Activated CD8-positive, alpha-beta T cell treated with anti-CD3 and anti-CD28 coated beads, Interleukin-2, amount 10 ng/mL, durations not matched to agents 7 days and 5 days (primary cell): ENCODE data around the gene NECAB2. TPM values are rescaled to one million over a fixed set of nuclear protein-coding genes. Genes with fewer than 3 reads are reported as not detected.
A peak's percentile ranks its signal among the peaks of the same experiment; 100 is the strongest.
"Not testable (repeated sequence)": the region's sequence is repeated elsewhere in the genome, so short reads cannot be mapped to it uniquely, and the experiment has no call there.

Experiments used
- ATAC-seq: fragments of 150-1000 bp; cut with Tn5 transposase; one replicate; pipeline ENCODE4 v1.10.0; 2021; ENCODE audit warnings: moderate library complexity
- CTCF ChIA-PET: fragments of 350-600 bp; sonication (Branson Sonifier 250); formaldehyde crosslinking; loops from one replicate; lab custom pipeline; 2021; ENCODE audit warnings: antibody characterized with exemption; lab: Charles Lee
- POLR2A ChIA-PET: fragments of 350-600 bp; sonication (Branson Sonifier 250); formaldehyde crosslinking; loops from one replicate; lab custom pipeline; 2021; ENCODE audit warnings: antibody characterized with exemption; lab: Charles Lee
- DNase-seq: peaks from one replicate; pipeline ENCODE4 v3.0.0-alpha.2; 2020
- H3K27ac Mint-ChIP-seq: one replicate; pipeline ENCODE4 v1.8.0; 2021; ENCODE audit warnings: mild to moderate bottlenecking, mixed read lengths
- H3K27me3 Mint-ChIP-seq: one replicate; pipeline ENCODE4 v1.8.0; 2021; ENCODE audit warnings: low read depth, mixed read lengths
- H3K36me3 Mint-ChIP-seq: one replicate; pipeline ENCODE4 v1.8.0; 2021; ENCODE audit warnings: low read depth, mixed read lengths
- H3K4me1 Mint-ChIP-seq: one replicate; pipeline ENCODE4 v1.8.0; 2021; ENCODE audit warnings: low read depth, mixed read lengths
- H3K4me3 Mint-ChIP-seq: one replicate; pipeline ENCODE4 v1.8.0; 2021; ENCODE audit warnings: mild to moderate bottlenecking, mixed read lengths
- H3K9me3 Mint-ChIP-seq: one replicate; pipeline ENCODE4 v1.8.0; 2022; ENCODE audit warnings: mixed read lengths; ENCODE audit not compliant: insufficient read depth
- total RNA-seq, 2 experiments: library from RNA; stranded (reverse); gene quantifications; one replicate each; pipeline ENCODE4 v1.2.3, GENCODE V29; 2021

Gene NECAB2
- total RNA-seq, 2 experiments from 2014 or later = not detected

DNA sequence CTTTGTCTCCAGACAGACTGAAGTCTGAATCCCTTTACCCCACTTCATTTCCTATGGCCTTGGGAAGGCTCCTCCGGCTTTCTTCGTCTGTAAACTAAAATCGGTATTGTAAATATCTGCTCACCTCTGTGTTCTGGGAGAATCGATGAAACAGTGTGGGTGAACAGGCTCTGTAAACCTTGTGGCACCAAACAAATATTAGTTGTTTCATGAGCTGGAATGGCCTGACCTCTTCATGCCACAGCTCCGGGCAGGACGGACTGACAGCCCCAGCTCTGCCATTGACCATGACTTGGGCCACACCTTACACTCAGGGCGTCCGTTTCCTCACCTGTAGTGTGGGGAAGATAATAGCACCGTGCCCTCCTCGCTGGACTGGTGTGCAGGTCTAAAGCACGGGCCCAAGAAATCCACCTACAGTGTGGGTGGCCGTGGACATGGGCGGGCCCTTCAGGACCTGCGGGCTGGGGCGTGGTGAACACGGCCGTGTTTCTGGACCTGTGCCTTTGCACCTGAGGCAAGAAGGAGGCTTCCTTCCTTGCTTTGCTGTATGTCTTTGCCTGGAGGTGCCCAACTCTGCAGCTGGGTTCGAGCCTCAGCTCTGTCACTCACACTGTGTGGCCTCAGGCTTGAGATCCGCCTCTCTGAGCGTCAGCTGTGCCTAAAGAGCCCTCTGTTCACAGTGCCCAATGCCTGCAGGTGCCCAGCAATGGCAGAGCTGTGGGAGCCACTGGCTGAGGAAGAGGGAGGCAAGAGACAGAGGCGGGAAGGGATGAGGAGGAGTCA is 21.1 kb upstream of the NECAB2 start:
- POLR2A ChIA-PET = no interaction called here
- no peaks in the 10 kb centered on the region for H3K4me1 Mint-ChIP-seq
- no peak overlapping the region for H3K4me3 Mint-ChIP-seq
- H3K27ac Mint-ChIP-seq = no peak overlapping the region
- no peaks in the 10 kb centered on the region for H3K9me3 Mint-ChIP-seq
- ATAC-seq (no peak), DNase-seq (no peak)
- no peaks in the 10 kb centered on the region for H3K27me3 Mint-ChIP-seq
- CTCF ChIA-PET = interaction anchor here (0.8 kb wide), 1 partner anchor 20 kb away, joined by 3 read pairs; no protein-coding TSS in a partner anchor
- H3K36me3 Mint-ChIP-seq = no peaks in the 10 kb centered on the region

DNA sequence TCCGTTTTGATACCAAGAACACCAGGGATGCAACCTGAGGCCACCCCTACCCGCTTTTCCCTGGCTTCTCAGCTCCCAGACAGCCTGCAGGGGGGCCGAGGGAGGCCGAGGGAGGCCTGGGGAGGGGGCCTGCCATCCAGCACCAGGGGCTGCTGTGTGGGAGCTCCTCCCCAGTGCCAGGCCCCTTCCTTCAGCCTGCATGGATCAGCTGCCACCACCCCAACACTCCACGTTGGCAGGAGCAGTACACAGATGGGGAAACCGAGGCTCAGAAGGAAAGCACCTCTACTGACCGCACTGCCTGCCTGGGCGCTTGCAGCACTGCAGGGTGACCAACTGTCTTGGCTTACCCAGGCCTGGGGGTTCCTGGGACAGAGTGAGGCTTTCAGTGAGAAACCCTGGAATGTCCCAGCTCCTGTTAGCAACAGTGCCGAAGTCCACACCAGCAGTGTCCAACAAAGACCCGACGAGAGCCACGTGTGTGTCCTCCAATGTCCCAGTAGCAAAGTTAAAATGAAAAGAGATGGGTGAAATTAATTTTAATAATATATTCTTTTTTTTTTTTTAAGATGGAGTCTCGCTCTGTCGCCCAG is 20.3 kb upstream of the NECAB2 start:
- no peak for DNase-seq
- ChIA-PET CTCF (interaction anchor here (0.8 kb wide), 1 partner anchor 21 kb away, joined by 3 read pairs; no protein-coding TSS in a partner anchor), POLR2A (no interaction called here)
- Mint-ChIP-seq H3K9me3 (no peaks in the 10 kb centered on the region), H3K36me3 (no peaks in the 10 kb centered on the region), H3K27me3 (no peaks in the 10 kb centered on the region), H3K4me1 (no peaks in the 10 kb centered on the region), H3K4me3 (no peak overlapping the region), H3K27ac (no peak overlapping the region)
- ATAC-seq = no peak

DNA sequence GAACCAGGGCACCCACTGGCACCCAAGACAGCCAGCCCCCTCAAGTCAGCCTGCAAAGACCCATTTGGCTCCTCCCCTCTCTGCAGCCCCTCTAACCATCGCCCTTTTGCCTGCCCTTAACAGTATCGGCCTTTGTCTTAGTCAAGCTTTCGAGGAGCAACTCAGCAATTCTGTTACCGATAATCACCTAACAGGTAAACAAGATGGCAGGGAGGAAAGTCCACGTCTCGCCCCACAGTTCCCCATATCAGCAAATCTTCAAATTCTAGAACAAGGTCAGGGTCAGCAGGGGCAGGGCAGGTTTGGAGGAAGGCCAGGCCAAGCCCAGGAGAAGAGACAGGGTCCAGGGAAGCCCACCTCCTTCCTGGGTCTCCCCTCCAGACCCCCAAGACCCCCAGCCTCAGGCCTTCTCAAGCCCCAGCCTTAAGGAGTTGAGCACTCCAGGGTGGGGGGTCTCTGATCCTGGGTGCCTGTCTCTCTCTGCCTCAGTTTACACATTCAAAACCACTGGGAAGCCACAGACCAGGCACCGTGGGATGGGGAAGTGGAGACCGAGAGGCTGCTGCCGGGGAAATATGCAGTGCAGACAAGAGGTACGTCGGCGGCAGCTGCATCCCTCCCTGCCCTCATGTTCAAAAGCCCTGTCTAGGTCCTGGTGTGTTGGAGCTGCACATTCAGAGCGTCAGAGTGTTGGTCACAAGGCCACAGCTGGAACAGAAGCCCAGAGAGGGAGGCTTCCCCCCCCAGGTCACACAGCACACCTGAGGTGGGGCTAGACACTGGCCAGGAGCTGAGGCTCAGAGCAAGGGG is 18.9 kb upstream of the NECAB2 start:
- no peaks in the 10 kb centered on the region for H3K36me3 Mint-ChIP-seq

DNA sequence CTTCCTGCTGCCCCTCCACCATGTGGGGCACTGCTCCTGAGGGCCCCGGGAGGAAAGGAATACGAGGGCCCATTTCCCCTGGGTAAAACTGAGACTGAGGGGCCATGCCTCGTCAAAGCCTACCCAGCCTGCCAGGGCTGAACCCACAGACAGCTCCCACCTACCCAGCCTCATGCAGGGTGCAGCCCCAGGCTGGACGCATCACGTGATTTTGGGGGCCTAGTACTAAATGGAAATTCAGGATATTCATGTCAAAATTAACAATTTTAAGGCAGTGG is 18.4 kb upstream of the NECAB2 start:
- CTCF ChIA-PET = no interaction called here
- POLR2A ChIA-PET = no interaction called here
- H3K4me1 Mint-ChIP-seq = peaks cover 9% of the 10 kb centered on the region

More for the DNA sequence above, 18.9 kb upstream of the NECAB2 start:
- H3K4me3 Mint-ChIP-seq = no peak overlapping the region
- peaks cover 3% of the 10 kb centered on the region for H3K27me3 Mint-ChIP-seq
- DNase-seq (no peak), ATAC-seq (no peak)
- H3K4me1 Mint-ChIP-seq = peaks cover 5% of the 10 kb centered on the region
- POLR2A ChIA-PET = no interaction called here
- CTCF ChIA-PET = no interaction called here
- H3K27ac Mint-ChIP-seq = no peak overlapping the region
- H3K9me3 Mint-ChIP-seq = no peaks in the 10 kb centered on the region

DNA sequence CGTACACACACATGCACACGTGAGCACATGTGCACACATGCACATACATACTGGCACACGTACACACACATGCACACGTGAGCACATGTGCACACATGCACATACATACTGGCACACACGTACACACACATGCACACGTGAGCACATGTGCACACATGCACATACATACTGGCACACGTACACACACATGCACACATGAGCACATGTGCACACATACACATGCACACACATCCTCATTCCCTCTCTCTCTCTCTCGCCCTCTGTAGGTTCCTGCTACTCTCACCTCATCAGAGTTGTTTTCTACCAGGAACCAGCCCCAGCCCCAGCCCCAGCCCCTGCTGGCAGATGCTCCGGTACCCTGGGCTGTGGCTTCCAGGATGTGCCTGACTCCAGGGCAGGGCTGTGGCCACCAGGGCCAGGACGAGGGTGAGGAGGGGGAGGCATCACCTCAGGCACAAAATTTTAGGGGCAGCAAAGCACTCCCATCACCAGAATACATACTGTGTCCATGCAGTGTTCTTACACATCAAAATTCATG is 17.1 kb upstream of the NECAB2 start:
- ATAC-seq, DNase-seq, H3K27me3 Mint-ChIP-seq, H3K4me3 Mint-ChIP-seq, H3K4me1 Mint-ChIP-seq, POLR2A ChIA-PET, H3K9me3 Mint-ChIP-seq, H3K27ac Mint-ChIP-seq, CTCF ChIA-PET, H3K36me3 Mint-ChIP-seq: not testable (repeated sequence)

More for the DNA sequence above, 18.4 kb upstream of the NECAB2 start:
- H3K27me3 Mint-ChIP-seq = peaks cover 5% of the 10 kb centered on the region
- ATAC-seq (no peak), DNase-seq (no peak)
- H3K27ac Mint-ChIP-seq = no peak overlapping the region
- no peak overlapping the region for H3K4me3 Mint-ChIP-seq
- H3K36me3 Mint-ChIP-seq = no peaks in the 10 kb centered on the region
- no peaks in the 10 kb centered on the region for H3K9me3 Mint-ChIP-seq

DNA sequence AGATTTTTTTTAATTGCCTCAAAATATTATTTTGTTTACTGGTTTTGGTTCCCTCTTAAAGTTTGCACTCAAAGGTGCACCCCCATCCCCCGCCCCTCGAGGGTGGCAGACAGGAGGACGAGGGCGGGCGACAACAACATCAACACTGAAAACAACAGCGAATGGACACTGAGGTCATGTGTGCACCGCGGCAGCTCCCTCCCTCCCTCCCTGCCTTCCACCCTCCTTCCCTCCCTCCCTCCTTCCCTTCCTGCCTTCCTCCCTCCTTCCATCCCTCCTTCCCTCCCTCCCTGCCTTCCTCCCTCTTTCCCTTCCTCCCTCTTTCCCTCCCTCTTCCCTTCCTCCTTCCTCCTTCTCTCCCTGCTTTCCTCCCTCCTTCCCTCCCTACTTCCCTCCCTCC is 16.5 kb upstream of the NECAB2 start:
- Mint-ChIP-seq H3K4me1 (peaks cover 9% of the 10 kb centered on the region), H3K27me3 (peaks cover 5% of the 10 kb centered on the region), H3K9me3 (no peaks in the 10 kb centered on the region), H3K4me3 (no peak overlapping the region), H3K27ac (no peak overlapping the region), H3K36me3 (no peaks in the 10 kb centered on the region)
- DNase-seq (no peak), ATAC-seq (no peak)
- POLR2A ChIA-PET = no interaction called here
- CTCF ChIA-PET = no interaction called here

DNA sequence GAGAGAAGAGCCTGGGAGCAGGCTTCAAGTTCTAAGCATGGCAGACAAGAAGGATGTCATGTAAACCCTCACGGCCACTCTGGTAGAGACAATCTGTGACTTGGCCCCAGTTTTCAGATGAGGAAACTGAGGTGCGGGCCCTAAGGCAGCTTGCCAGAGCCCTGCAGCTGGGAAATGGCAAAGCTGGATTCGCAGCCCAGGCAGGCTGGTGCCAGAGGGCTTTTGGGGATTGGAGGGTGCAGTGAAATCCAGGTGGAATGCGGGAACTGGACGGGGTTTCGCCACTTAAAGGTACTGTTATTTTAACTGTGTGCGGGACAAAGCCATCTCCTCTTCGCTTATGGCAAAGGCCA is 15.5 kb upstream of the NECAB2 start:
- Mint-ChIP-seq H3K27me3 (peaks cover 5% of the 10 kb centered on the region), H3K4me1 (peaks cover 11% of the 10 kb centered on the region), H3K9me3 (no peaks in the 10 kb centered on the region), H3K27ac (no peak overlapping the region), H3K36me3 (no peaks in the 10 kb centered on the region), H3K4me3 (no peak overlapping the region)
- POLR2A ChIA-PET = no interaction called here
- ATAC-seq = no peak
- DNase-seq = no peak
- CTCF ChIA-PET = interaction anchor here (2.2 kb wide), 1 partner anchor 114 kb away, joined by 13 read pairs; no protein-coding TSS in a partner anchor

DNA sequence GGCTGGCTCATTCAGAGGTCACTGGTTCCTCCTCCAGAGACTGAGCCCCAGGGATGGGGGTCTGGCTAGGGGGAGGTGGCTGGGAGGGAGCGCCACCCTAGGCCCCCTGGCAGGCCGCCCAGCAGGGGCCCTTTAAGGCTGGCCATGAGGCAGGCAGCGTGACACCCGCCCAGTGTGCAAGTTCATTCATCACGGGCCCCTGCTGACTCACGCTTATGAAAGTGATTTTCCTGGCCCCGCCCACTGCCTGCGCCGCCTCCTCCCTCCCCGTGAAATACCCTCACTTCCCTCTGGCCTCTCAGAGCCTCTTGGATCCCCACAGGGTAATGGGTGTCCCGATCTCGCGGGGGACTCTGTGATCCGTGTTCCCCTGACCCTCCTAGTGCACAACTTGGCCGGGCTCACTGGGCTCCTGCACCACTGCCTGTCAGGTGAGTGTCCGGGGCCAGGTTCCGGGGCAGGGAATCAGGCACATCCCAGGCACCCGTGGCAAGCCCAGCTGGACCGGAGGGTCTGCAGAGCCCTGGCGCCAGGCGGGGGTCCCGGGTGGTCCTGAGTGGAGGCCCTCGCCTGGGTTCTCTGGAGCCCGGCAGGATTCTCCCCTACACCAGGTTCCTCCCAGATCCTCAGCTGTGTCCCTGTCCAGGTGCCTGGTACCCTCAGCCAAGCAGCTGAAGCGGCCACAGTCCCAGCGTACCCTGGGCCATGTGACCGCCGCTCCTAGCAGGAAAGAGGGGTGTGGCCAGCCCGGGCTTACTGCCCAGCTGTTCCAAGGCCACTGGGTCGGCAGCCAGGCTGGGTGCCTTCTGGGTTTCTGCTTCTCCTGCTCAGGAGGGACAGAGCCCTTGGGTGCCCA is 14.9 kb upstream of the NECAB2 start, which contains the start of gene OSGIN1:
Gene OSGIN1, plus strand, starts transcription at position 301 of the 856 bp plus-strand sequence. CDS start 4,432 bp downstream, outside the sequence.
- H3K4me3 Mint-ChIP-seq = peak within 1 kb of the TSS; percentile 48

DNA sequence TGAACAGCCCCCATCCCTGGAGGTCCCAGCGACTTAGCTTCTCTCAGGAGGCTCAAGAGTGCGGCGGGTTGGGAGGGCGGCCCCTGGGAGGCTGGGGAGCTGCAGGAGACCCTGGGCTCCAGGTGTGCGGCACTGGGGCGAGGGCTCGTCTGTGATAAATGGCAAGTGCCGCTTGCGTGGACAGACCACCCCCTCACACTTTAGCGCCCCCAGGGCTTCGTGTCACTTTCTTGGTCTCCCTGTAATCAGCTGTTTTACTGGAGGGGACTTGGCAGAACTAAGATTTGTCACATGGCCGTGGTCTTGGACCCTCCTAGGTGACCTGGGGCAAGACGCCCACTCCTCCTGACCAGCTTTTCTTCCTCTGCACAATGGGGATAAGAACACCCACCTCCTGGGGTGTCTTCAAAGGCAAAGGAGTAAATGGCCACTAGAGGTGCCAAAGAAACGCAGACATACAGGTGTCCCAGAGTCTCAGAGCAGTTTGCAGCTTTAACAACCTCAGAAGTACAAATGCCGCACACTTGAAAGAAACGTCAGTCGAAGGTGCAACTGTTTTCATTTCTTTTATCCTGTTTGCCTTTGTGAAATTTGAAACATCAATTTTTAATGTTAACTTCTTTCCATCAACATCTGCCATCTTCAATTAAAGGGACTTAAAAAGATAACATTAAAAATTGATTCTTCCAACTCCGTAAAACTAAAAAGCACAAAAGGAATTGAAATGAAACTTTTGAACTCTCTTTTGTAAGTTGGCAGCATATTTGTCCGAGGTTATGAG is 14.1 kb upstream of the NECAB2 start:
- Mint-ChIP-seq H3K9me3 (no peaks in the 10 kb centered on the region), H3K27ac (no peak overlapping the region), H3K27me3 (peaks cover 5% of the 10 kb centered on the region), H3K4me3 (peak overlapping the region; percentile 31), H3K36me3 (no peaks in the 10 kb centered on the region), H3K4me1 (peaks cover 11% of the 10 kb centered on the region)
- peak; percentile 62 for ATAC-seq
- DNase-seq = peak; percentile 52
- ChIA-PET CTCF (interaction anchor here (0.7 to 2.2 kb wide), 17 partner anchors 8 to 233 kb away, joined by 3 to 13 read pairs (median 4); partner anchors contain the start of genes MBTPS1 and TAF1C), POLR2A (interaction anchor here (1.4 kb wide), 1 partner anchor 163 kb away, joined by 3 read pairs; the partner anchor contains the start of gene MBTPS1)

More for the DNA sequence above, 14.9 kb upstream of the NECAB2 start, which contains the start of gene OSGIN1:
- ChIA-PET POLR2A (interaction anchor here (1.4 kb wide), 1 partner anchor 164 kb away, joined by 3 read pairs; the partner anchor contains the start of gene MBTPS1), CTCF (interaction anchor here (0.7 to 2.2 kb wide), 16 partner anchors 9 to 234 kb away, joined by 3 to 13 read pairs (median 4); partner anchors contain the start of genes MBTPS1 and TAF1C)
- peak; percentile 84 for ATAC-seq
- Mint-ChIP-seq H3K4me1 (peaks cover 11% of the 10 kb centered on the region), H3K36me3 (no peaks in the 10 kb centered on the region), H3K27me3 (peaks cover 5% of the 10 kb centered on the region), H3K9me3 (no peaks in the 10 kb centered on the region), H3K27ac (no peak within 1 kb of the TSS)
- DNase-seq = peak; percentile 78

DNA sequence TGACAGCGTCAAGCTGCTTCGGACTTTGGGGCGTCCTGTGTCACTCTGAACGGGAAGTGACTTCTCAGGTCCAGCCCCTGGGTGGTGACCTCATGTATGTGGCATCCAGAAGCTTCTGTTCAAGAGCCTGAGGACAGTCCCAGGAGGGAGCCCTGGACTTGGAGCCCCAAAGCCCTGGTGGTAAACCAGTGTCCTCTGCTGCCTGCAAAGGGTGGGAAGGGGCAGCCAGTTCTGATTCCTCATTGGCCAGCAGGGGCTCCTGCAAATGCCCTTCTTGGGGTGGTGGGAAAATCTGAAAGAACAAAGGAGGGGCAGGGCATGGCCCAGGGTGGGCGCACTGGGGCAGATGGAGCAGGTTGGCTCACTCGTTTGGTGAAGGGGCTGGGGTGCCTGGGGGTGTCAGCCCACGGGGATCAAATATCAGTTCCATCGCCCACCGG is 13.4 kb upstream of the NECAB2 start:
- Mint-ChIP-seq H3K27me3 (peaks cover 5% of the 10 kb centered on the region), H3K27ac (no peak overlapping the region), H3K4me1 (peaks cover 11% of the 10 kb centered on the region), H3K9me3 (no peaks in the 10 kb centered on the region), H3K4me3 (no peak overlapping the region), H3K36me3 (no peaks in the 10 kb centered on the region)
- POLR2A ChIA-PET = interaction anchor here (1.4 kb wide), 1 partner anchor 162 kb away, joined by 3 read pairs; the partner anchor contains the start of gene MBTPS1
- CTCF ChIA-PET = interaction anchor here (0.7 to 2.2 kb wide), 13 partner anchors 8 to 232 kb away, joined by 3 to 13 read pairs (median 4); partner anchors contain the start of genes MBTPS1 and TAF1C
- DNase-seq (no peak), ATAC-seq (no peak)
